Parathyroid adenoma (tissue), 2 donors: Measurements from ENCODE around the gene NUAK1.

ENCODE experiments used
- H2AFZ ChIP-seq: fragments of 300-600 bp; sonication (generic); one replicate; pipeline ENCODE4 v1.7.0; 2017; ENCODE audit warnings: antibody characterized with exemption, mild to moderate bottlenecking
- H3K27ac ChIP-seq: fragments of 300-600 bp; sonication (generic); one replicate; pipeline ENCODE4 v1.7.0; 2017
- H3K27me3 ChIP-seq: fragments of 300-600 bp; sonication (generic); one replicate; pipeline ENCODE4 v1.7.0; 2017; ENCODE audit warnings: low read length; ENCODE audit not compliant: control insufficient read depth, insufficient read depth
- H3K36me3 ChIP-seq: fragments of 300-600 bp; sonication (generic); one replicate; pipeline ENCODE4 v1.7.0; 2017; ENCODE audit warnings: low read length; ENCODE audit not compliant: control insufficient read depth, insufficient read depth
- H3K4me1 ChIP-seq: fragments of 300-600 bp; sonication (generic); one replicate; pipeline ENCODE4 v1.7.0; 2017; ENCODE audit warnings: control low read depth
- H3K4me2 ChIP-seq: fragments of 300-600 bp; sonication (generic); one replicate; pipeline ENCODE4 v1.7.0; 2017; ENCODE audit warnings: low read length
- H3K4me3 ChIP-seq: fragments of 300-600 bp; sonication (generic); one replicate; pipeline ENCODE4 v1.7.0; 2017; ENCODE audit warnings: low read depth, low read length
- H3K79me2 ChIP-seq: fragments of 300-600 bp; sonication (generic); one replicate; pipeline ENCODE4 v1.7.0; 2017; ENCODE audit warnings: control low read depth
- H3K9ac ChIP-seq: fragments of 300-600 bp; sonication (generic); one replicate; pipeline ENCODE4 v1.7.0; 2017; ENCODE audit warnings: mild to moderate bottlenecking
- H3K9me3 ChIP-seq: fragments of 300-600 bp; sonication (generic); one replicate; pipeline ENCODE4 v1.7.0; 2017; ENCODE audit warnings: low read length; ENCODE audit not compliant: control insufficient read depth
- CTCF ChIP-seq: fragments of 300-600 bp; sonication (generic); IDR thresholded peaks from one replicate; pipeline ENCODE4 v1.7.0; 2017; ENCODE audit warnings: antibody characterized with exemption, mild to moderate bottlenecking
- donor health status: primary hyperparathyroidism.

The NUAK1 gene

GRCh38 chr12:106141003-106141402 lies 2.2 kb upstream of the NUAK1 start:
- H3K4me3 ChIP-seq, result peak overlapping the region; percentile 80
- peak overlapping the region; percentile 99 for H3K27ac ChIP-seq
- peaks cover 34% of the 10 kb centered on the region for H3K79me2 ChIP-seq
- H3K4me1 ChIP-seq, result peaks cover 27% of the 10 kb centered on the region
- H3K27me3 ChIP-seq, result no peaks in the 10 kb centered on the region
- no peak overlapping the region for H2AFZ ChIP-seq
- H3K36me3 ChIP-seq, result no peaks in the 10 kb centered on the region
- H3K9ac ChIP-seq, result no peak overlapping the region
- H3K9me3 ChIP-seq, result no peaks in the 10 kb centered on the region
- peak overlapping the region; percentile 71 for H3K4me2 ChIP-seq
- no peak for TF ChIP-seq CTCF

DNA sequence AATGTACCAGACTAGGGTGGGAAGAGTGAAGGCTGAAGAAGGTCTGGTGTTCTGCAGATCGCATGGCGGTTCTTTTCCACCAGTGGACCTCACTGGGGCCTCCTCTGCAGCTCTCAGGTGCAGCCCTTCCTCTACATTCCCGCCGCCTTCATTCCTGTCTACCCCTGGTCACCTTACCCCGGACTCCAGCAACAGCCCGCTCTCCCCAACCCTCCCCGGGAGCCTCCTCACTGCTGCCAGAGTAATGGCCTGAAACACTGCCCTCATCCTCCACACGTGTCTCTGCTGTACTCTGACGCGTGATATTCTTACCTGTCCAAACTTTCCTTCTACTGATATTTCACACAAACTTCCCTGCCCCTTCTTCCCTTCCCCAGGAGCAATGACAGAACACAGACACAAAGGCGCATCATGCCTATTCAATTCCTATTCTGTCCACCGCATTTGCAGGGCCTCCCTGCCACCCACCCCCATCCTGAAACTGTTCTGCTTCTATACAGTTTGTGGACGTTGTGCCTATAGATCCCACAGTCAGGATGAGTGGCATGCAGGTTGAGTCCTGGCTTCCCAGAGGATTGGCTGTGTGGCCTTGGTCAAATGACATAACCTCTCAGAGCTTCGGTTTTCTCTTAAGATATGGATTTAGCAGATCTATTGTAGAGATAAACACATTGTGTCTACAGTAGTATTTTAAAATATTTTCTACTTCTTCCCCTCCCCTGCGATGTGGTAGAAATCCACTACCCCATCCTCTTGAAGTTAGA lies 1.7 kb upstream of the NUAK1 start:
- no peaks in the 10 kb centered on the region for H3K36me3 ChIP-seq
- H3K9ac ChIP-seq, result peak overlapping the region; percentile 100
- peak overlapping the region; percentile 80 for H3K4me3 ChIP-seq
- peaks cover 40% of the 10 kb centered on the region for H3K79me2 ChIP-seq
- peaks cover 27% of the 10 kb centered on the region for H3K4me1 ChIP-seq
- peak overlapping the region; percentile 88 for H2AFZ ChIP-seq
- H3K4me2 ChIP-seq, result peak overlapping the region; percentile 71
- TF ChIP-seq CTCF, result no peak
- peak overlapping the region; percentile 99 for H3K27ac ChIP-seq
- H3K9me3 ChIP-seq, result no peaks in the 10 kb centered on the region
- H3K27me3 ChIP-seq, result no peaks in the 10 kb centered on the region

DNA sequence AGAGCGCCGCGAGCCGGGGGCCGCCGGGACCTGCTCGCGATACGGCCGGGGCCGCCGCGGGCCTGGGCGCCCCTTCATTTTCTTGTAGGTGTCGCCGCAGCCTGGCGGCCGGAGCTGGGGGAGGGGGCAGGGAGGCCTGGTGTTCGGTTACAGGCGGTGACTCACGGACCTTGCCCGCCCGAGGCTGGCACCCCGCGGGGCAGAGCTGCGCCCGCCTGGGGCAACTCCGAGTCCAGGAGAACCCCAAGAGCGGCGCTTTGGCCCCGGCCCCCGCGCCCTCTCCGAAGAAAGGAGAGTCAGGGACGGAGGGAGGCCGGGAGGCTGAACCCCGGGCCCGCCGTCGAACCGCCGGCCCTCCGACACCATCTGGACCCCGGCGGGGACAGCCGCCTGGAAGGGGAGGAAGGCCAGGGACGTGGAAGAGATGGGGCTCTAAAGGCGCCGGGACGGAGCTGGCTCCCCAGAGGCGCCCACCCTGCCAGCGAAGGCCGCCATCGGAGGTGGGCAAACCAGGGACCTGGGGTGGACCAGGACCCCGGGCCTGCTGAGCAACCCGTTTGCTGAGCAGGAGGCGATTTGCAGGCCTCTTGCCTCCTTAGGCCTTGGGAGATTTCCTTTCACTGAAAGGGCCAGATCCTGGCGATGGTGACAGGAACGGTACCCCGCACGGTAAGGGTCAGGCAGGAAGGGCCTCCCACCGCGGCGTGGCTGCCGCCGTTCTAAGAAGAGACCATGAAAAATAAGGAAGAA lies 843 bp upstream of the NUAK1 start:
- Histone ChIP-seq H3K27me3 (no peaks in the 10 kb centered on the region), H2AFZ (peak overlapping the region; percentile 88), H3K27ac (peak overlapping the region; percentile 99), H3K36me3 (no peaks in the 10 kb centered on the region), H3K4me2 (peak overlapping the region; percentile 71), H3K9me3 (no peaks in the 10 kb centered on the region), H3K4me3 (peak overlapping the region; percentile 80), H3K9ac (peak overlapping the region; percentile 100), H3K4me1 (peaks cover 28% of the 10 kb centered on the region), H3K79me2 (peaks cover 47% of the 10 kb centered on the region)
- TF ChIP-seq CTCF, result no peak

DNA sequence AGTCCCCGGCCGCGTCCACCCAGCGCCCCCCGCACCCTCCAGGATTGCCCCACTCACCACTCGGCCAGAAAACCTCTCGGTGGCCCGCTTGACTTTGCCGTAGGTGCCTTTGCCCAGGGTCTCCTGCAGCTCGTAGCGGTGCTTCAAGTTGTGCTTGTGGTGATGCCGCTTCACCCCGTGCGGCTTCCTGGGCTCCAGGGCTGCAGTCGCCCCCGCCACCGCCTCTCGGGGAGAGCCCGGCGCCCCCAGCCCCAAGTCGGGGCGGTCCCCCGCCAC lies 459 bp downstream of the NUAK1 start:
- no peaks in the 10 kb centered on the region for H3K9me3 ChIP-seq
- peak overlapping the region; percentile 71 for H3K4me2 ChIP-seq
- H3K79me2 ChIP-seq, result peaks cover 60% of the 10 kb centered on the region
- H3K4me1 ChIP-seq, result peaks cover 38% of the 10 kb centered on the region
- no peaks in the 10 kb centered on the region for H3K36me3 ChIP-seq
- H3K9ac ChIP-seq, result peak overlapping the region; percentile 71
- H2AFZ ChIP-seq, result peak overlapping the region; percentile 88
- no peak for TF ChIP-seq CTCF
- no peaks in the 10 kb centered on the region for H3K27me3 ChIP-seq
- H3K27ac ChIP-seq, result peak overlapping the region; percentile 99
- peak overlapping the region; percentile 88 for H3K4me3 ChIP-seq
